Activated CD4-positive, alpha-beta T cell treated with anti-CD3 and anti-CD28 coated beads, Interleukin-2, amount 50 U/mL, for 48 hours (primary cell): ENCODE results near the gene PARL.

ENCODE experiments used
- DNase-seq, 2 experiments: peaks; one replicate each; pipeline ENCODE4 v3.0.0-alpha.2; 2020

The PARL gene

GRCh38 chr3:183884427-183885296 is at the start of gene PARL:
Gene PARL (minus strand): TSS chr3:183884880. CDS start chr3:183884846, 34 bp downstream.
- peak; percentile 98 for DNase-seq

DNA sequence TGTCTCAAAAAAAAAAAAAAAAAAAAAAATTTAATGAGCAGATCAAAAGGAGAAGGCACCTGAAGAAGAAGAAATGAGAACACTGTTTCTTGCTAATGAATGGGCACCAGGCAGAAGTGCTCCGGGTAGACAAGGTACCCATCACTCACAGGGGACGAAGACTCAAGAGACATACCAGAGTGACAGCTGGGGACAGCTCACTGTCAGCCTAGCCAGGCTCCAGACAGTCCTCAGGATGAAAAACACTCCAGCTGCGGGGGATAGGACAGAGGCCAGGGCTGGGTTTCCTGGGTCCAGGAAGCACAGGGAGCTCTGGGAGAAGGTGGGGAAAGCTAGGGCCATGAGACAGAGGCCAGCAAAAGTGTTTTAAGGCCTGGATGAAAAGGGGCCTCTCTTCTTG is 48.5 kb upstream of the PARL start:
- DNase-seq, result no peak

GRCh38 chr3:183931881-183932280 is 47.2 kb upstream of the PARL start:
- DNase-seq, result no peak

DNA sequence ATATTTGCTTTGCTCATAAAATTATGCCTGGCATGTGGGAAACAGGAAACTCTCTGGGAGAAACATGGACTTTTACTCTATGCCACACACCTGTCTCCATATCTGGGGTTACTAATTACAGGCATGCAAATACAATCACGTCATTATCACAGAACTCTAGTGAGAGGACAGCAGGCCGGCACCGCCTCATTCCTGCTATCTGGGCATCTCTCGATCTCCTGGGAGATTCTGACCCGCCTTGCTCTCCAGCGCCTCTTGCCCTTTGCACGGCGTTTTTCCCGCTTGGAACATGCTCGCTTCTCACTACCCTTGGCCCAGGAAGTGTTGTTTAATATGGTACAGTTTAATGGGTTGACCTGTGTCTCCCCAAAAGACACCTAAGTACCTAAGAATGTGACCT is 45.4 kb upstream of the PARL start:
- DNase-seq, result no peak

DNA sequence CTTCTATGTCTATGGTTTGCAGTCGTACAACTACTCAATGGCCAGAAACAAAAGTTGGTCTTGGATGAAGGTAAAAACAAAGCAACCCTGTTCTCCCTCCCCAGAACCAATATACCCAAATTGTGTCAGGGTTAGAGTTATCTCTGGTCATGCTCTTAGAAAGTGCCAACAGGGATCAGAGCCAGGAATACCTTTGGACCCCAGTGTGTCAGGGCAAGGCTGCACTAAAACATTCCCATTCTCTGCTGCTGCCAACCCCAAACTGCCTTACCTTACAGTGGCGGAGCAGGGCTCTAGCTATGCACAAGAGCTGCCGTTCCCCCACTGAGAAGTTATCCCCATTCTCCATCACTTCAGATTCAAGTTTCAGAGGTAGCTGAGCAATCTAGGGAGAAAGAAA is 42.4 kb upstream of the PARL start:
- DNase-seq, result no peak

GRCh38 chr3:183924956-183925355 is 40.3 kb upstream of the PARL start:
- DNase-seq, result no peak

DNA sequence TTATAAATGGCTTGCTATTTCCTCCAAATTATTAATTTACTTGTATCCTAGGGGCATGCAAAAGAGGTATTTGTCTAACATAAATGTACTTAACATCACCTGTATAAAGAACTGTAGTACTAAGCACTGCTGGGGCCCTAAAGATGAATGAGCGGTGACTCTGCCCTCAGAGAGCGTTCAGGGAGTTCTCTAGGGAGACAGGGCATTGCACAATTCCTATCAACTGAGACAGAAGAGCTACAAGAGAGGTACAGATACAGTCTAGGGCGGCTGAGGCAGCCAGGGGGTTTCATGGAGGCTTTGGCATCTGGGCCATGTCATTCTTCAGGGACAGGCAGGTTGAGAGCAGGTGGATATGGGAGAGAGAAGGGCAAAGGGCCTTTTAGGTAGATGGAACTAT is 39.9 kb upstream of the PARL start:
- DNase-seq, result no peak

DNA sequence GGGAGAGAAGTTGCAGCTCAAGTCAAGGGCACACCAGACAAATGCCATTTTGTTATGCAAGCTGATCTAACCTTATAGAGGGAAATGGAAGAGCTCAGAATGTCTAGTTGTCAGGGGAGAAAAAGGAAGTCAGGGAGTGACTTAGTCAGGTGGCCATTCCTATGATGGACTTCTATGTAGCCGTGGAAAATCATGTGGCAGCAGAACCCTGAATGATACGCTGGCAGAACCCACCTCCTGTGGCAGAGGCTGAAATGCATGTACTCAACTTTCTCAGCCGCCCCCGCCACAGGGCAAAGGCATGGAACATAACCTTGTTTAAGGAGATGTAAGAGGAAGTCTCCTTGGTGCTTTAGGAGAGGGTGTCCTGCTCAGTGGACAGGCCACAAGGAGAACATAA is 37.7 kb upstream of the PARL start:
- no peak for DNase-seq

DNA sequence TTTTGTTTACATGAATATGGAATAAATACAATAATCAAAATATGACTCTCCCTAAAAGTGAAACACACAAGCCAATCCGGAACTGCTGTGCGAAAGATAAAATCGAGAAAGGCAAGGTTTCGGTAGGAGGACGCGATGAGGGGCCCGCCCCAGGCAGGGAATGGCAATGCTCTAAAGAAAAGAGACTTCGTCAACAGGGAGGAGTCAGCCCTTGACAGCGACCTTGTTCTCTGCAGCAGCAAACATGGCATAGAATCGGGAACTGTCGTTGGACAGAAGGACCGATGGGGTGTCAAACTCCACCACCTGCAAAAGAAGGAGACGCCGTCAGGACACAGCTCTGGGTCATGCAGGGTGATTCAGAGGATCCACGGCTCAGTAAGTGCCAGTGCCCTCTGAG is 36.4 kb upstream of the PARL start:
- no peak for DNase-seq

DNA sequence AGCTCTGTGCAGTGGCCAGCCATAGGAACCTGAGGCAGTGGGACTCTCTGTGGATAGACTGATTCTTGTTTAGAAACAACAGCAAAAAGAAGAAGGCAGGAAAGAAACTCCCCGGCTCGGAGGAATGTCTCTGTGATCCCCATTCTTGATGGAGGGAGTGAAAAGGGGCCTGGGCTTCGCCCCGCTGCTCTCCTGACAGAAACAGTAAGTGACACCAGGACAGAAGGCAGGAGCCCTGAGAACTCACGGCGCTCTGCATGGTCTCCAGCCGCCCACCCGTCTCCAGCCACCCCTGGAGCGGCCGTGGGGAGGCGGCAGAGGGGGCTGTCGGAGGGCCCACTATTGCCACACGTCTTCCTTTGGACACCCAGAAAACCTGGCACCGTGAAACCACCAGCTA is 35.7 kb upstream of the PARL start:
- no peak for DNase-seq

- no peak for DNase-seq
Observed at GRCh38 chr3:183918178-183918577, 33.5 kb upstream of the PARL start.

DNA sequence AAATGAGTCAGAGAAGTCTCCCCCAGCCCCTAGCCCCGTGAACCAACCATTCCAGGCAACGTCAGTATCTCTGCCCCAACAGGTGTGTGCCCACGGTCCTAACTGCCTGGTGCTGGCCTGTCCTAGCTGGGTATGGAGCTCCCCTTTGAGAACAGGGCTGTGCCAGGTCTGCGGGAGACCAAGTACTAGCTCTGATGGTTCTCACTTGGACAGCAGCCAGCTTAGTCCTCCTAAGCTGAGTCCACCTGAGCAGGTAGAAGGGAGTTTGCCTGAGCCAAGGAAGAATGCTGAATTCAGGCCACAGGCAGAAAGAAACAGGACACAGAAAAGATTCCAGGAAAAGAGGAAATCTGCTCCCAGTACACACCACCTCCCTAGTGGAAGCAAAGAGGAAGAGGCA is 33.1 kb upstream of the PARL start:
- no peak for DNase-seq

GRCh38 chr3:183914856-183915255 is 30.2 kb upstream of the PARL start:
- DNase-seq, result no peak

GRCh38 chr3:183913580-183913920 is 28.9 kb upstream of the PARL start:
- DNase-seq, result no peak

GRCh38 chr3:183912895-183913579 is 28.4 kb upstream of the PARL start:
- no peak for DNase-seq

DNA sequence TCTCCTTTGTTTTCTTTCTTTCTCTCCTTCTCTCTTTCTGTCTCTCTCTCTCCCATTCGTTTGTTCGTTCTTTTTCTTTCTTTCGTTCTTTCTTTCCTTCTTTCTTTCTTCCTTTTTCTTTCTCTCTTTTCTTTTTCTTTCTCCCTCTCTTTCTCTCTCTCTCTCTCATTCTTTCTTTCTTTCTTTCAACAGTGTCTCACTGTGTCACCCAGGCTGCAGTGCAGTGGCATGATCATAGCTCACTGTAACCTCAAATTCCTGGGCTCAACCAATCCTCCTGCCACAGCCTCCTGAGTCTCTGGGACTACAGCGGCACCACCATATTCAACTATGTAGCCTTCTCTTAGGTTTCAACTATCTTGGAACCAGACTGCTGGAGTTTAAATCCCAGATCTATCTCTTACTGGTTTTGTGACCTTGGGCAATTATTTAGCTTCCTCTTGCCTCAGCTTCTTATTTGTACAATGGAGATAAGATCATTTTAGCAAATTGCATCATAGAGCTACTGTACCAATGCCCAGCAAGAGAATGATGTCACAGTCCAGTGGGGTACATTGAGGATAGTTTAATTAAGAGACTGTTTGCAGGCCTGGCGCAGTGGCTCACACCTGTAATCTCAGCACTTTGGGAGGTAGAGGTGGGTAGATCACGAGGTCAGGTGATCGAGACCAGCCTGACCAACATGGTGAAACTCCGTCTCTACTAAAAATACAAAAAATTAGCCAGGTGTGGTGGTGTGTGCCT is 27.3 kb upstream of the PARL start:
- DNase-seq, result no peak

GRCh38 chr3:183911087-183911486 is 26.4 kb upstream of the PARL start:
- DNase-seq, result no peak

DNA sequence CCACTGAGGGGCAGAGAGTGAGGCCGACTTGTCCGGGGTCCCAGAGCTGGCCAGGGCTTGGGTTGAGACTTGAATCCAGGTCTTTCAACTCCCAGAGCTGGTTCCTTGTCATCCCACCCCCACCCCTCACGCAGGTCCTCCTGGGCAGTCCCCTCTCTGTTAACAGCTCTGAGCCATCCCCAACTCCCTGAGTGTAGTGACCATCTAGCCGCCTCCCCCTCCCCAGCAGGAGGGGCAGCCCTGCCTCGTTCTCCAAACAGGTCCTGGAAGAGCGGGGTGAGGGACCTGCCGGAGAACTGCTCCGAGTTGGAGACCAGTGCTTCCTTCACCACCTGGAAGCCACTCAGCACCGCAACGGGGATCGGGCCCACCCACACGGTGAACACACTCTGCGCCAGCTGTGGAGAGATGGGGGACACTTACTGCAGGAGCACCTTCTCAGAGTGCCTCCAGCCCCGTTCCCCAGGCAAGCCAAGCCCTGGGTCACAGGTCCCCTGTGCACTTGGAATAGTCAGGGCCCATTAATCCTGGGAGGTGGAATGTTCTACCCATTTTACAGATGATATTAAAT is 24.4 kb upstream of the PARL start:
- DNase-seq, result no peak

- DNase-seq, result no peak
Observed at GRCh38 chr3:183907911-183908331, 23.2 kb upstream of the PARL start.

DNA sequence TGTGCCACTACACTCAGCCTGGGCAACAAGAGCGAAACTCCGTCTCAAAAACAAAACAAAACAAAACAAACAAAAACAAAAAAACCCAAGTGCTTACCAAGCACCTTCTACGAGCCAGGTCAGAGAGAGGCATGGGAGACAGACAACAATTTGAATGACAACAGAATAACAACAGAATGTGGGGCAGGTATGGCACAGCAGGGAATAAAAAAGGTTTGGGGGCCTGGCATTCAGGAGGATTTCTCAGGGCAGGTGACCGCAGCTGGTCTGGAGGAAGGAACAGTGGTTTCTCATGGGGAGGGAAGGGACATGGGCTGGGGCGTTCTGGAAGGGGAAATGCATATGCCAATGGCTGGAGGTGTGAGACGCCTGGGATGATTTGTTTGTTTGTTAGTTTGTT is 22.5 kb upstream of the PARL start:
- DNase-seq, result no peak

GRCh38 chr3:183906234-183906921 is 21.7 kb upstream of the PARL start:
- DNase-seq, result no peak

DNA sequence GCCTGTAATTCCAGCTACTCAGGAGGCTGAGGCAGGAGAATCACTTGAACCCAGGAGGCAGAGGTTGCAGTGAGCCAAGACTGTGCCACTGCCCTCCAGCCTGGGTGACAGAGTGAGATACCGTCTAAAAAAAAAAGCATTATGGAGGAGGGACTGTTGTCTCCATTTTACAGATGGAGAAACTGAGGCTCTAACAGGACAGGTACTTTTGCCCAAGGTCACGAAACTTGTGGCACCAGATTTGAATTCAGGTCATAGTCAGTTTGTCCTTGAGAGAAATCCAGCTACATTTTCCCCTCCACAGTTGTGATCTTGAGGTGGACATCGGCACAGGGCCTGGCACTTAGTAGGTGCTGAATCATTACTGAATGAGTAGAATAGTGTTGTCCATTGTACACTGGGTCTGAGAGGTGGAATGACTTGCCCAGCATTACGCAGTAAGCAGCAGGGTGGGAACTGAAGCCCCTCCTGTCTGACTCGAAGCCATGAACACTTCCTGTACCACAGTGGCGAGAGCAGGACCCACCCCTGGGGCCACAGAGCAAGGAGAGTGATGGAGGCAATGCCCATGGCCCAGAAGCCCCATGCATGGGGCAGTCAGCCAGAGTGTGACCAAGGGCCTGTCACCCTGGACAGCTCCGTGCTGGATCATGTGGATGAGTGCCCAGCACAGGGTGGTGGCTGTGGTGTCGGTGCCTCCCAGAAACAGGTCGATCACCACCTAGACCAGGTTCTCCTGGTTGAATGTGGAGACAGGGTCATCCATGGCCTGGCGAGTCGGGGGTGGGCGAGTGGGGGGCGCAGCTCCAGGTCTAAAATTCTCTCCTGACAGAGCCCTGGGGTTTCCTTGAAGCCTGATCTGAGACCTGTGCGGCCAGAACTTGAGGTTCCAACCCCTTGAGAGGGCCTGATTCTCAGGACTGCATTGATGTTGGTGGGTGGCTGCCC is 20.4 kb upstream of the PARL start:
- no peak for DNase-seq
